Neural cell (in vitro differentiated cells): ENCODE data around the gene LRMDA. TPM values are rescaled to one million over a fixed set of nuclear protein-coding genes. Genes with fewer than 3 reads are reported as not detected.

Experiments
- H2AFZ ChIP-seq: fragments of 200-600, 300-800 bp; sonication (generic), shearing (Covaris generic); 2 replicates; pipeline ENCODE4 v1.6.0; 2014; ENCODE audit warnings: low read depth, mild to moderate bottlenecking, antibody characterized with exemption, low read length, moderate library complexity
- H3F3A ChIP-seq: fragments of 200-600 bp; shearing (Covaris generic); 2 replicates; pipeline ENCODE4 v1.6.1; 2016; ENCODE audit warnings: mild to moderate bottlenecking, moderate library complexity, mixed read lengths, antibody characterized with exemption, low read length; ENCODE audit not compliant: insufficient read depth, poor library complexity, severe bottlenecking
- H3K27ac ChIP-seq: fragments of 200-600, 300-800 bp; sonication (generic), shearing (Covaris generic); 2 replicates; pipeline ENCODE4 v1.5.1; 2014; ENCODE audit warnings: mild to moderate bottlenecking, low read length, moderate library complexity
- H3K27me3 ChIP-seq: fragments of 300-800, 200-600 bp; sonication (generic), shearing (Covaris generic); 2 replicates; pipeline ENCODE4 v1.6.0; 2014; ENCODE audit warnings: mild to moderate bottlenecking, low read depth, low read length, moderate library complexity; ENCODE audit not compliant: insufficient read depth
- H3K36me3 ChIP-seq: fragments of 300-800, 200-600 bp; sonication (generic), shearing (Covaris generic); 2 replicates; pipeline ENCODE4 v1.5.1; 2014; ENCODE audit warnings: mild to moderate bottlenecking, antibody characterized with exemption, low read length, moderate library complexity; ENCODE audit not compliant: insufficient read depth
- H3K4me2 ChIP-seq: fragments of 300-800, 200-600 bp; sonication (generic), shearing (Covaris generic); 2 replicates; pipeline ENCODE4 v1.6.0; 2014; ENCODE audit warnings: mild to moderate bottlenecking, low read length
- H3K4me3 ChIP-seq: fragments of 300-800, 200-600 bp; sonication (generic), shearing (Covaris generic); 2 replicates; pipeline ENCODE4 v1.5.1; 2014; ENCODE audit warnings: mild to moderate bottlenecking, low read length, moderate library complexity
- H3K79me2 ChIP-seq: fragments of 200-600 bp; shearing (Covaris generic); replicated peaks from 2 replicates; pipeline ENCODE4 v1.6.0; 2014; ENCODE audit warnings: mild to moderate bottlenecking, low read length, moderate library complexity; ENCODE audit not compliant: insufficient read depth
- H3K9ac ChIP-seq: fragments of 300-800, 200-600 bp; sonication (generic), shearing (Covaris generic); 2 replicates; pipeline ENCODE4 v1.6.1; 2016; ENCODE audit warnings: mild to moderate bottlenecking, low read length, mixed read lengths
- H3K9me2 ChIP-seq: fragments of 200-600 bp; shearing (Covaris generic); 2 replicates; pipeline ENCODE4 v1.6.1; 2016; ENCODE audit warnings: mild to moderate bottlenecking, low read length, mixed read lengths; ENCODE audit not compliant: insufficient read depth
- H3K9me3 ChIP-seq: fragments of 200-600, 300-800 bp; sonication (generic), shearing (Covaris generic); 2 replicates; pipeline ENCODE4 v1.6.1; 2016; ENCODE audit warnings: mild to moderate bottlenecking, mixed run types, low read length, moderate library complexity, mixed read lengths
- H4K20me1 ChIP-seq: fragments of 200-600 bp; shearing (Covaris generic); 2 replicates; pipeline ENCODE4 v1.6.1; 2016; ENCODE audit warnings: mild to moderate bottlenecking, mixed run types; ENCODE audit not compliant: insufficient read depth
- EP300 ChIP-seq: fragments of 450-650 bp; conservative IDR thresholded peaks from 2 replicates; pipeline ENCODE4 v1.6.1; 2014; ENCODE audit warnings: antibody characterized with exemption, mild to moderate bottlenecking, moderate library complexity; ENCODE audit not compliant: poor library complexity, severe bottlenecking
- EZH2 ChIP-seq: fragments of 200-600, 300-800 bp; shearing (Covaris generic), sonication (generic); IDR thresholded peaks from 2 replicates; pipeline ENCODE4 v1.6.1; 2014; ENCODE audit warnings: antibody characterized with exemption, low read length, borderline replicate concordance, mild to moderate bottlenecking; ENCODE audit not compliant: insufficient read depth, poor library complexity, severe bottlenecking
- MXI1 ChIP-seq: fragments of 450-650 bp; conservative IDR thresholded peaks from 2 replicates; pipeline ENCODE4 v1.6.1; 2014; ENCODE audit warnings: antibody characterized with exemption, mild to moderate bottlenecking; ENCODE audit not compliant: poor library complexity, severe bottlenecking
- POLR2AphosphoS5 ChIP-seq: IDR thresholded peaks from 2 replicates; pipeline ENCODE4 v1.6.1; 2012
- RAD21 ChIP-seq: fragments of 450-650 bp; conservative IDR thresholded peaks from 2 replicates; pipeline ENCODE4 v1.6.1; 2014; ENCODE audit warnings: antibody characterized with exemption, mild to moderate bottlenecking, moderate library complexity
- SMC3 ChIP-seq: fragments of 450-650 bp; conservative IDR thresholded peaks from 2 replicates; pipeline ENCODE4 v1.6.1; 2014; ENCODE audit warnings: antibody characterized with exemption, mild to moderate bottlenecking, moderate library complexity; ENCODE audit not compliant: poor library complexity
- TAF1 ChIP-seq: IDR thresholded peaks from 2 replicates; pipeline ENCODE4 v1.6.1; 2012; ENCODE audit warnings: low read depth
- polyA plus RNA-seq: library from polyadenylated mRNA; depleted of rRNA; stranded (reverse); fragments of >200 nt; gene quantifications from 2 replicates; pipeline ENCODE4 v1.2.3, GENCODE V29; 2014
- TF ChIP-seq, protein P1 (sequence below): IDR thresholded peaks from 2 replicates; pipeline ENCODE4 v1.6.1; 2012; ENCODE audit warnings: borderline replicate concordance
- TF ChIP-seq, protein P2 (sequence below): fragments of 450-650 bp; IDR thresholded peaks from 2 replicates; pipeline ENCODE4 v1.5.1; 2014; ENCODE audit warnings: antibody characterized with exemption, mild to moderate bottlenecking, moderate library complexity; ENCODE audit not compliant: poor library complexity, severe bottlenecking

LRMDA gene
- polyA plus RNA-seq, 1 donor from 2014 or later = 5.6 TPM

DNA sequence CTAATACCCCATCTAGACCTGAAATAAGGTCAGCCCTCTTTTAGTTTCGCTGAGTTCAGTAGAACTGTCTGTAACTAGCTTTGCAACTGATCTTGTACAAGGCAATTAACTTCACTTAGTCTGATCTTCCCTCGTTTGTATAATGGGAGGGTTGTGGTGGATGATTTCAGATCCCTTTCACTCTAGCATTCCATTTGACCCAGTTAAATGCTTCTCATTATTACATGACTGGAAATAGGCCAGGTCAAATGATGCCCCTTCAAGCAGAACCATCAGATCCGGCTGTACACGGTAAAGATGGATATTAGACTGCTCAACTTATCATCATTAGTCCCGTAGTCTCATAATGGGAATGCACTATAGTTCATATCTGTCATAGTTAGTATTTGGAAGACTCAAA, 1009.0 kb downstream of the LRMDA start:
- Histone ChIP-seq H3K27ac (no peak overlapping the region), H2AFZ (no peak overlapping the region), H3K36me3 (no peaks in the 10 kb centered on the region), H3K4me3 (no peak overlapping the region), H3K4me2 (no peak overlapping the region), H3K9me3 (no peaks in the 10 kb centered on the region), H3K79me2 (no peaks in the 10 kb centered on the region), H3K9ac (no peak overlapping the region), H3F3A (no peaks in the 10 kb centered on the region), H3K9me2 (no peaks in the 10 kb centered on the region), H4K20me1 (no peaks in the 10 kb centered on the region), H3K27me3 (no peaks in the 10 kb centered on the region)
- no peak for TF ChIP-seq RAD21
- no peak for TF ChIP-seq EZH2
- TF ChIP-seq TAF1 = no peak
- TF ChIP-seq, protein P1, sequence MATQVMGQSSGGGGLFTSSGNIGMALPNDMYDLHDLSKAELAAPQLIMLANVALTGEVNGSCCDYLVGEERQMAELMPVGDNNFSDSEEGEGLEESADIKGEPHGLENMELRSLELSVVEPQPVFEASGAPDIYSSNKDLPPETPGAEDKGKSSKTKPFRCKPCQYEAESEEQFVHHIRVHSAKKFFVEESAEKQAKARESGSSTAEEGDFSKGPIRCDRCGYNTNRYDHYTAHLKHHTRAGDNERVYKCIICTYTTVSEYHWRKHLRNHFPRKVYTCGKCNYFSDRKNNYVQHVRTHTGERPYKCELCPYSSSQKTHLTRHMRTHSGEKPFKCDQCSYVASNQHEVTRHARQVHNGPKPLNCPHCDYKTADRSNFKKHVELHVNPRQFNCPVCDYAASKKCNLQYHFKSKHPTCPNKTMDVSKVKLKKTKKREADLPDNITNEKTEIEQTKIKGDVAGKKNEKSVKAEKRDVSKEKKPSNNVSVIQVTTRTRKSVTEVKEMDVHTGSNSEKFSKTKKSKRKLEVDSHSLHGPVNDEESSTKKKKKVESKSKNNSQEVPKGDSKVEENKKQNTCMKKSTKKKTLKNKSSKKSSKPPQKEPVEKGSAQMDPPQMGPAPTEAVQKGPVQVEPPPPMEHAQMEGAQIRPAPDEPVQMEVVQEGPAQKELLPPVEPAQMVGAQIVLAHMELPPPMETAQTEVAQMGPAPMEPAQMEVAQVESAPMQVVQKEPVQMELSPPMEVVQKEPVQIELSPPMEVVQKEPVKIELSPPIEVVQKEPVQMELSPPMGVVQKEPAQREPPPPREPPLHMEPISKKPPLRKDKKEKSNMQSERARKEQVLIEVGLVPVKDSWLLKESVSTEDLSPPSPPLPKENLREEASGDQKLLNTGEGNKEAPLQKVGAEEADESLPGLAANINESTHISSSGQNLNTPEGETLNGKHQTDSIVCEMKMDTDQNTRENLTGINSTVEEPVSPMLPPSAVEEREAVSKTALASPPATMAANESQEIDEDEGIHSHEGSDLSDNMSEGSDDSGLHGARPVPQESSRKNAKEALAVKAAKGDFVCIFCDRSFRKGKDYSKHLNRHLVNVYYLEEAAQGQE = no peak
- no peak for TF ChIP-seq MXI1
- TF ChIP-seq, protein P2, sequence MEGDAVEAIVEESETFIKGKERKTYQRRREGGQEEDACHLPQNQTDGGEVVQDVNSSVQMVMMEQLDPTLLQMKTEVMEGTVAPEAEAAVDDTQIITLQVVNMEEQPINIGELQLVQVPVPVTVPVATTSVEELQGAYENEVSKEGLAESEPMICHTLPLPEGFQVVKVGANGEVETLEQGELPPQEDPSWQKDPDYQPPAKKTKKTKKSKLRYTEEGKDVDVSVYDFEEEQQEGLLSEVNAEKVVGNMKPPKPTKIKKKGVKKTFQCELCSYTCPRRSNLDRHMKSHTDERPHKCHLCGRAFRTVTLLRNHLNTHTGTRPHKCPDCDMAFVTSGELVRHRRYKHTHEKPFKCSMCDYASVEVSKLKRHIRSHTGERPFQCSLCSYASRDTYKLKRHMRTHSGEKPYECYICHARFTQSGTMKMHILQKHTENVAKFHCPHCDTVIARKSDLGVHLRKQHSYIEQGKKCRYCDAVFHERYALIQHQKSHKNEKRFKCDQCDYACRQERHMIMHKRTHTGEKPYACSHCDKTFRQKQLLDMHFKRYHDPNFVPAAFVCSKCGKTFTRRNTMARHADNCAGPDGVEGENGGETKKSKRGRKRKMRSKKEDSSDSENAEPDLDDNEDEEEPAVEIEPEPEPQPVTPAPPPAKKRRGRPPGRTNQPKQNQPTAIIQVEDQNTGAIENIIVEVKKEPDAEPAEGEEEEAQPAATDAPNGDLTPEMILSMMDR = no peak
- no peak for TF ChIP-seq POLR2AphosphoS5
- no peak for TF ChIP-seq EP300
- TF ChIP-seq SMC3 = no peak

DNA sequence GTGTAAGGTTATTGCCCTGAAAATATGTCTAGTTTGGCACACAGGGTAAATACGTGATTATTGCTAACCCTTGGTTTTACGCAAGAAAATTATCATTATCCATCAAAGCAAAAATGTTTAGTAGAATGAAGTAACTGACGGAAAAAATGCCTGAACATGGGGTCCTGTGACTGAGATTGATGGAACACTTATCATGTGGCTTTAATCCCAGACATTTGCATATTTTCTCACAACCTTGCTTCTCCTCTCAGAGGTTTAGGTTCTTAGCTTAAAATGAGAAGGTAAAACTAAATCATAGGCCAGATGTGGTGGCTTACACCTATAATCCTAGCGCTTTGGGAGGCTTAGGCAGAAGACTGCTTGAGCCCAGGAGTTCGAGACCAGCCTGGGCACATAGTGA, 1010.7 kb downstream of the LRMDA start:
- Histone ChIP-seq H3K36me3 (no peaks in the 10 kb centered on the region), H3K27ac (no peak overlapping the region), H3K4me2 (no peak overlapping the region), H3K9ac (no peak overlapping the region), H3K9me2 (no peaks in the 10 kb centered on the region), H3K9me3 (no peaks in the 10 kb centered on the region), H3K4me3 (no peak overlapping the region), H2AFZ (no peak overlapping the region), H3F3A (no peaks in the 10 kb centered on the region), H3K27me3 (no peaks in the 10 kb centered on the region), H3K79me2 (no peaks in the 10 kb centered on the region), H4K20me1 (no peaks in the 10 kb centered on the region)
- TF ChIP-seq EZH2 (no peak), RAD21 (no peak), POLR2AphosphoS5 (no peak), TAF1 (no peak), EP300 (no peak), SMC3 (no peak), MXI1 (no peak)
- TF ChIP-seq, protein P1 = no peak
- TF ChIP-seq, protein P2 = no peak
